SK-N-MC (cell line): Measurements from ENCODE around the gene SNN.

Experiments used
- EZH2 ChIP-seq: fragments of 200-600 bp; sonication (generic); IDR thresholded peaks from one replicate; pipeline ENCODE4 v1.6.1; 2017; ENCODE audit warnings: antibody characterized with exemption
- FOXP2 ChIP-seq: optimal IDR thresholded peaks from 2 replicates; pipeline ENCODE3; 2011; ENCODE audit warnings: mild to moderate bottlenecking, moderate library complexity; ENCODE audit not compliant: insufficient read depth; ENCODE audit errors: extremely low read length, control extremely low read depth
- POLR2AphosphoS5 ChIP-seq: IDR thresholded peaks from 2 replicates; pipeline ENCODE4 v1.6.1; 2012; ENCODE audit warnings: mild to moderate bottlenecking, low read depth, low read length, borderline replicate concordance

- TF ChIP-seq EZH2: no peak
- no peak for TF ChIP-seq POLR2AphosphoS5
- no peak for TF ChIP-seq FOXP2
Measured at GRCh38 chr16:11716336-11716735, 48.1 kb downstream of the SNN start.
